ENCODE results near the gene SHISAL2A.

SHISAL2A gene

GRCh38 chr1:52601519-52601918, 31.4 kb upstream of the SHISAL2A start:
- H4K20me1 ChIP-seq (ENCODE audit: insufficient read depth), result no peaks in the 10 kb centered on the region
- H3K4me3 ChIP-seq (IDR thresholded peaks at IDR 0.05; ENCODE audit: insufficient read depth, low read depth, low read length), result no peak overlapping the region
- no peak overlapping the region for H3K4me2 ChIP-seq
- no peak overlapping the region for H2AFZ ChIP-seq (ENCODE audit: low read depth)
- H3K36me3 ChIP-seq (ENCODE audit: insufficient read depth), result no peaks in the 10 kb centered on the region
- TF ChIP-seq CTCF (conservative IDR thresholded peaks at IDR 0.05; ENCODE audit: low read depth, low read length), result no peak
- H3K27ac ChIP-seq, result no peak overlapping the region
- no peaks in the 10 kb centered on the region for H3K4me1 ChIP-seq (ENCODE audit: low read depth, poor library complexity, severe bottlenecking)
- H3K27me3 ChIP-seq (ENCODE audit: insufficient read depth, low read depth), result no peaks in the 10 kb centered on the region
- no peak overlapping the region for H3K9ac ChIP-seq
- no peaks in the 10 kb centered on the region for H3K79me2 ChIP-seq (ENCODE audit: insufficient read depth, low read depth)

- no peaks in the 10 kb centered on the region for H3K79me2 ChIP-seq (ENCODE audit: insufficient read depth, low read depth)
- H3K4me3 ChIP-seq (IDR thresholded peaks at IDR 0.05; ENCODE audit: insufficient read depth, low read depth, low read length), result no peak within 1 kb of the TSS
- no peaks in the 10 kb centered on the region for H3K27me3 ChIP-seq (ENCODE audit: insufficient read depth, low read depth)
- no peak within 1 kb of the TSS for H3K9ac ChIP-seq
- no peaks in the 10 kb centered on the region for H3K36me3 ChIP-seq (ENCODE audit: insufficient read depth)
- H3K4me2 ChIP-seq, result no peak within 1 kb of the TSS
- H3K4me1 ChIP-seq (ENCODE audit: low read depth, poor library complexity, severe bottlenecking), result no peaks in the 10 kb centered on the region
- H3K27ac ChIP-seq, result no peak within 1 kb of the TSS
- TF ChIP-seq CTCF (conservative IDR thresholded peaks at IDR 0.05; ENCODE audit: low read depth, low read length), result no peak
- H4K20me1 ChIP-seq (ENCODE audit: insufficient read depth), result no peaks in the 10 kb centered on the region
- no peak within 1 kb of the TSS for H2AFZ ChIP-seq (ENCODE audit: low read depth)
Measured at GRCh38 chr1:52601991-52602855, 30.7 kb upstream of the SHISAL2A start, which contains the start of gene GPX7. Gene GPX7, plus strand, starts transcription at chr1:52602371. Its CDS starts 39 bp downstream, at chr1:52602410.

GRCh38 chr1:52602856-52603600, 29.9 kb upstream of the SHISAL2A start:
- no peaks in the 10 kb centered on the region for H3K36me3 ChIP-seq (ENCODE audit: insufficient read depth)
- no peaks in the 10 kb centered on the region for H3K79me2 ChIP-seq (ENCODE audit: insufficient read depth, low read depth)
- no peak overlapping the region for H3K27ac ChIP-seq
- no peak overlapping the region for H2AFZ ChIP-seq (ENCODE audit: low read depth)
- H3K9ac ChIP-seq, result no peak overlapping the region
- no peak overlapping the region for H3K4me2 ChIP-seq
- TF ChIP-seq CTCF (conservative IDR thresholded peaks at IDR 0.05; ENCODE audit: low read depth, low read length), result no peak
- H3K4me3 ChIP-seq (IDR thresholded peaks at IDR 0.05; ENCODE audit: insufficient read depth, low read depth, low read length), result no peak overlapping the region
- H4K20me1 ChIP-seq (ENCODE audit: insufficient read depth), result no peaks in the 10 kb centered on the region
- H3K4me1 ChIP-seq (ENCODE audit: low read depth, poor library complexity, severe bottlenecking), result no peaks in the 10 kb centered on the region
- no peaks in the 10 kb centered on the region for H3K27me3 ChIP-seq (ENCODE audit: insufficient read depth, low read depth)

GRCh38 chr1:52603630-52604029, 29.3 kb upstream of the SHISAL2A start:
- H3K27ac ChIP-seq, result no peak overlapping the region
- no peaks in the 10 kb centered on the region for H3K27me3 ChIP-seq (ENCODE audit: insufficient read depth, low read depth)
- H3K79me2 ChIP-seq (ENCODE audit: insufficient read depth, low read depth), result no peaks in the 10 kb centered on the region
- H2AFZ ChIP-seq (ENCODE audit: low read depth), result no peak overlapping the region
- TF ChIP-seq CTCF (conservative IDR thresholded peaks at IDR 0.05; ENCODE audit: low read depth, low read length), result no peak
- no peak overlapping the region for H3K4me3 ChIP-seq (IDR thresholded peaks at IDR 0.05; ENCODE audit: insufficient read depth, low read depth, low read length)
- no peak overlapping the region for H3K9ac ChIP-seq
- H3K4me1 ChIP-seq (ENCODE audit: low read depth, poor library complexity, severe bottlenecking), result no peaks in the 10 kb centered on the region
- H3K36me3 ChIP-seq (ENCODE audit: insufficient read depth), result no peaks in the 10 kb centered on the region
- no peaks in the 10 kb centered on the region for H4K20me1 ChIP-seq (ENCODE audit: insufficient read depth)
- no peak overlapping the region for H3K4me2 ChIP-seq
